Activated CD4-positive, CD25-positive, alpha-beta regulatory T cell treated with anti-CD3 and anti-CD28 coated beads, Interleukin-2, amount 50 U/mL, for 16 hours (primary cell): ENCODE data around the gene CACNA1F.

Experiments used
- DNase-seq: peaks from one replicate; pipeline ENCODE4 v3.0.0-alpha.2; 2020; ENCODE audit warnings: low read depth, low spot score

The CACNA1F gene

GRCh38 chrX:49233176-49233575 lies at the start of gene CACNA1F:
CACNA1F (minus strand) TSS chrX:49233340; CDS start chrX:49233309, 31 bp downstream.
- no peak for DNase-seq

GRCh38 chrX:49282647-49283011 lies 49.5 kb upstream of the CACNA1F start:
- no peak for DNase-seq

- no peak for DNase-seq
Measured at GRCh38 chrX:49278081-49278480, 44.9 kb upstream of the CACNA1F start.

GRCh38 chrX:49277535-49277830 lies 44.3 kb upstream of the CACNA1F start:
- DNase-seq, result no peak

GRCh38 chrX:49276671-49277534 lies 43.8 kb upstream of the CACNA1F start:
- DNase-seq, result no peak

- no peak for DNase-seq
Measured at GRCh38 chrX:49276207-49276606, 43.1 kb upstream of the CACNA1F start.

- DNase-seq, result no peak
Measured at GRCh38 chrX:49273181-49273727, 40.1 kb upstream of the CACNA1F start.

- no peak for DNase-seq
Measured at GRCh38 chrX:49272421-49272820, 39.3 kb upstream of the CACNA1F start.

GRCh38 chrX:49271341-49271740 lies 38.2 kb upstream of the CACNA1F start:
- DNase-seq, result no peak

GRCh38 chrX:49270249-49270921 lies 37.2 kb upstream of the CACNA1F start:
- DNase-seq, result no peak

GRCh38 chrX:49269767-49270248 lies 36.7 kb upstream of the CACNA1F start, which contains the start of gene PPP1R3F:
PPP1R3F (plus strand) TSS chrX:49269793; CDS start chrX:49269870, 77 bp downstream.
- DNase-seq, result no peak

- peak; percentile 87 for DNase-seq
Measured at GRCh38 chrX:49269010-49269766, 36.0 kb upstream of the CACNA1F start.

GRCh38 chrX:49268702-49269009 lies 35.5 kb upstream of the CACNA1F start:
- DNase-seq, result no peak

GRCh38 chrX:49266523-49267445 lies 33.6 kb upstream of the CACNA1F start:
- DNase-seq, result no peak

GRCh38 chrX:49264460-49264859 lies 31.3 kb upstream of the CACNA1F start, which contains the start of gene FOXP3:
FOXP3 (minus strand) TSS chrX:49264710; CDS start chrX:49258505, 6,205 bp downstream.
- no peak for DNase-seq

GRCh38 chrX:49263631-49264030 lies 30.5 kb upstream of the CACNA1F start:
- no peak for DNase-seq

GRCh38 chrX:49262603-49263002 lies 29.5 kb upstream of the CACNA1F start:
- DNase-seq, result no peak

GRCh38 chrX:49260221-49260985 lies 27.3 kb upstream of the CACNA1F start:
- DNase-seq, result no peak

GRCh38 chrX:49258749-49259124 lies 25.6 kb upstream of the CACNA1F start:
- DNase-seq, result no peak
